Hematopoietic multipotent progenitor cell treated with erythropoietin and hydrocortisone succinate and interleukin-3 and kit ligand, for 15 days (in vitro differentiated cells): ENCODE measurements around the gene PLXNB1.

Experiments
- DNase-seq: peaks from one replicate; pipeline ENCODE4 v3.0.0-alpha.2; 2015; ENCODE audit warnings: low spot score

PLXNB1 gene

GRCh38 chr3:48432411-48433371 lies 2.8 kb upstream of the PLXNB1 start:
- DNase-seq = no peak

- no peak for DNase-seq
These were observed 1.5 kb upstream of the PLXNB1 start for GRCh38 chr3:48431224-48432029.

GRCh38 chr3:48430708-48431101 lies 819 bp upstream of the PLXNB1 start:
- DNase-seq = no peak

DNA sequence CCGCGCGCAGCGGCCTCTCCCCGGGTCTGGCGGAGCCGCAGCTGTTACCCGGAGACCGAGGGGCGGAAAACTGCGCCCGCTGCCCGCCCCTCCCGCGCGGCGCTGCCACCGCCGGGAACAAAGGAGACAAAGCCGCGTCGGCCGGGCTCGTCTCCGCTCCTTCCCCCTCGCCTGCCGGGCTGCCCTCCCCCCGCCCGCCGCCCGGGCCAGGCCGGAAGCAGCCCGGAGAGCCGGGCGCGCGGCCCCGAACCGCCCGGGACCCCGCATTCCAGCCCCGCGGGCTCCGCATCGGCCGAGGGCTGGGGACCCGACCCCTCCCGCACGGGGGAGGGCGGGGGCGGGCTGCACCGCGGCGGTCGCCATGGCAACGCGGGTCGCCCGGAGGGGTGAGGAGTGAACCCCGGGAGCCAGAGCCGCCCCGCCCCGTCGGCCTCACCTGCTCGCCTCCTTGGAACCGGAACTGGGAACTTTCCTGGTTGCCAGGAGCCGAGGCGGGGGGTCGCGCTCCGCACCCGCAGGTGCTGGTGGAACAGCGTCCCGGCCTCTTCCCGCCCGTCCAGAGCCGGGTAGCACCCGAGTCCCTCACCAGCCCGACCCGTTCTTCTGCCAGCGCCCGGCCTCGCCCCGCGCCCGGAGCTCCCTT lies 448 bp downstream of the PLXNB1 start:
- DNase-seq = no peak

DNA sequence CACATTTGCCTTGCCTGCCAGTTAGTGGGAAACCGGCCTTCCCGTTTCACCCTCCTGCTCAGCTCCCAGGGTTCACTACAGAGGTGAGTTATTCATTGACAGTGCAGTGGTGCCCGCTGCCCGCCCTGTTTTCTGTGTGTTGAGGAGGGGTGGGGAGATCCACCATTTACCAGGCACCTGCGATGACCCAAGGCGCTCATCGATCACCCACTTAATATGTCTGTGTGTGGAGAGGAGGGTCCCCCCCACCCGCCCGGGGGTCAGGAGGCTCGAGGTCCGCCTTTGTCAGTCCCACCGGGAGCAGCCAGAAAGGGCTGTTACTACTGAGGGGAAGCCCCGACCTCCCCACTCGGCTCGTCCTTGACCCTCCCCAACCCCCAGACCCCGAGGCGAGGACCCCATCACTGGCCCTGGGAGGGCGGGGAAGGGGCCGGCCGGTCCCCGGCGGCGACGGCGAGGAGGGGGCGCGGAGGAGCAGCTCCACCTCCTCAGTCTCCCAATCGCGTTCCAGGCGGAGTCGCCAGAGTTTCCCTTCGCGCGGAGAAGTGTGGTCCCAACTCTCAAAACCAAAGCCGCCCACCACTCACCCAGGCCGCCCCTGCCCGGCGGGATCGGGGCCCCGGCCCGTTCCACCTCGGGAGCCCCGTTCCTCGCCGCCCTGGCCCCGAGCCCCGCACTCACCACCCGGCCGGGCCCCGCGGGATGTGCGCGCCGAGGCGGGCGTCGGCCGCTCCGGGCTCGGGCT lies 1.1 kb downstream of the PLXNB1 start:
- DNase-seq = no peak

DNA sequence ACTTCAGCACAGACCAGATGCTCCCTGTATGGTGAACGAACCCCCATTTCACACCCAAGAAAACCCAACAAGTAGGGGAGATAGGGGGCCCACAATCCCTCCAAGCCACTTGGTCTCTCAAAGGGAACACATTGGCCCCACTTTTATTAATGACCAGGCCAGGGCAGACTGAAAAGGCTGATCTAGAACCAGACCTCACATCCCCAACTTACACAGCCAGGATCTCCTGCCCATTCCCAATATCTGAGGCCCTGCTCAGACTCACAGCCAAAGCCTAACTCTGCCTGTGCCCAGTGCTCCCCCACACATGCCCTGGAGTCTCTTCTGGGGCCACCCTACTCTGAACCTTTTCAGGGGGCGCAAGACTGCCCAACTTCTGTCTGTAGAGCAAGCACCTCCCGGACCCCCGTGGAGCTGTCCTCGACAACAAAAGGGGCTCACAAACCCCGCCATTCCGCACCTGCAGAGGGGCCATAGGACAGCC lies 1.8 kb downstream of the PLXNB1 start:
- DNase-seq = no peak

- no peak for DNase-seq
These were observed 2.3 kb downstream of the PLXNB1 start for GRCh38 chr3:48427630-48427962.

DNA sequence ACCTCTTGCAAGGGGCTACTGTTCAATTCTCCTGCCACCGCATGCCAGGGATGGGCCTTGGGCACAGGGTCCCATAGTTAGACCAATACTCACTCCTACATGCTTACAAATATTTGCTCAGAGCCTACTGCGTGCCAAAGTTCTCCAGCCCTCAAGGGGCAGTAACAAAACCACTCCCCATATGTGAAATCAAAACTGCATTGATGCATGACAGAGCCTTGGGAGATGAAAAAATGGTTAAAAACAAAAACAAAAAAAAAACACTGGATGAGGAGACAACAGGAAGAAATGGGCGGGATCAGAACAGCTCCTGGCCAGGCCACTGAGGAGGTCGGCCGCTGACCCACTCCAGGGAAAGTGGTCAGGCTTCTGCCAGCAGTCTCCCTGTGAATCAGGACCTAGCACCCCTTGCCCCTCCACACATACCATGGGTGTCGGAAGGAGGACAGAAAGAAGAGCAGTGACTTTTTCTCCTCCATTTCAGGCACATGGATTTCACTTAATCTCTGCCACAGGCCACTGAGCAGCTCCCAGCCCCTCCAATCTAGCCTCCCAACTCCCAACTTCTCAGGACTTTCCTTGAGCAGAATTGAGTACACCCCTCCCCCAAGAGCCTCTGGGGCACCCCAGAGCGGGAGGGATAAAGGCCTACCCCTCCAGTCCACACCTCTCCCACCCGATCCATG lies 2.8 kb downstream of the PLXNB1 start:
- no peak for DNase-seq

GRCh38 chr3:48426401-48426909 lies 3.4 kb downstream of the PLXNB1 start:
- DNase-seq = no peak

DNA sequence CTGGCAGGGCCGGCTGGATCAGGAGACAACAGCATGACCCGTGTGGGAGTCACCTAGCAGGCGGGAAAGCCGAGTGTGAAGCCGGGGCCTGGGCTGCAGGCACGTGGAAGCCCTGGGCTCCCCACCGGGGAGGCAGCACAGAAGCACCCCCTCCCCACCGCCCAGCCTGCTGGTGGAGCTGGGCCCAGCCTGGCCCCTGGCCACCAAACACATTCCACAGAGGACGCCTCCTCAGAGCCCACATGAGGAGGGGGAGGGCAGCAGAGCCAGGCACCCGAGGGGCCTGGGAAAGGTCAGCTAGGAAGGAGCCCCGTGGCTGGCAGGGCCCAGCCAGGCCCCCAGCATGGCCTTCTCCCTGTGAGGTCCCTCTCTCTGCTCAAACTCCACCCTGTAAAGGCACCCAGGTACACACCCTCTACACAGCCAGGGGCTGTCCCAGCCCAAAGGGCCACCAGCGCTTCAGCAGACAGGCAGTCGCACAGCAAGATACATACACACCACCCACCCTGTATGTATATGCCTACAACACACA lies 4.5 kb downstream of the PLXNB1 start:
- no peak for DNase-seq

GRCh38 chr3:48423883-48424695 lies 5.8 kb downstream of the PLXNB1 start:
- no peak for DNase-seq

- no peak for DNase-seq
These were observed 6.5 kb downstream of the PLXNB1 start for GRCh38 chr3:48423241-48423882.

DNA sequence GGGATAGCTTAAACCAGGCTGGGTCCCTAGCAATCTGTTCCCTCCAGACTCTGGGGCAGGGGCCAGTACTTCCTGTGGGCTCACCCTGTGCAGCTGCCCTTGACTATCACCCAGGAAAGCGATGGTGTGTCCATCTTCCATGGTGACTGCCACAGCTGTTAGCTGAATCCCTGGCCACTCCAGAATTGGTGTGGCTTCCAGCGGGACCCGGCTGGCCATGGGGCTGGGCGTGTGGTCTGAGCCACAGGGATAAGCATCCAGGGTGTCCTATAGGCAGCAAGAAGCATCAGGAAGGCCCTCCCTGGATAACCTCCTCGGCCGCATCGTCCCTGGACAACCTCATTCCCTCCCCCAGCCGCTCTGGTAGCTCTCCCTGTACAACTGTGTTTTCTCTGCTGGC lies 7.2 kb downstream of the PLXNB1 start:
- DNase-seq = no peak

DNA sequence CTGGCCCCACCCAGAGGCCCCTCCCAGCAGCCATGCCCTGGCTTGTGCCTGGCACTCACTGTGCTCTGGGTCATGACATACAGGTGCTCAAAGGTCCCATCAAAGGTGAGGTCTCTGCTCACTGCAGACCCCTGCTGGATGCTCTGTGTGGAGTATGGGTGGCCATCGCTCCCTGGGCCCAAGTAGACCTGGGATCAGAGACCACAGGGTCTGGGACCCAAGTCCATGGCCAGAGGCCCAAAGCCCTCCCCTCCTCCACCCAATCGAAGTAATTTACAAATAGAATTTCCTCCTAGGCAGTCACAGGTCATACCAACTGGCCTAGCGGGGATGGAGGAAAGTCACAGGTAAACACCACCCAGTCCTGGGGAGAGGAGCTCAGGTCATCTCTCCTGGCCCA lies 7.6 kb downstream of the PLXNB1 start:
- DNase-seq = no peak

GRCh38 chr3:48420561-48420960 lies 9.3 kb downstream of the PLXNB1 start:
- DNase-seq = no peak

DNA sequence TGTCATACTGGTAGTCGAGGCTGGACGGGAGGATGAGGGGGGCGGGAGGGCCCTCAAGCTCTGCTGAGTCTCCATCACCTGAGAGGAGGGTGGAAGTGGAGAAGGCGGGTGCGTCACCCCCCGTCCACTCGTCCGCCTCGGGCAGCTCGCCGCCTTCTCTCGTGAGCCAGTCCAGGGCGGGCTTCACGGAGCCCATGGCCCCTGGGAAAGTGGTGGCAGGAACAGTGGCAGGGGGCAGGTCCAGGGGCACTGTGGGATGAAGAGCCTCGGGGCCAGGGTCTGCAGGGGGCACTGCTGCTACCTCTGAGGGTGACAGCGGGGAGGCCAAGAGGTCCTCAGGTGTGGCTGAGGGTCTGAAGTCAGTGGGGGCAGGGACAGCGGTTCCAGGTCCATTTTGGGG lies 10.3 kb downstream of the PLXNB1 start:
- DNase-seq = no peak

DNA sequence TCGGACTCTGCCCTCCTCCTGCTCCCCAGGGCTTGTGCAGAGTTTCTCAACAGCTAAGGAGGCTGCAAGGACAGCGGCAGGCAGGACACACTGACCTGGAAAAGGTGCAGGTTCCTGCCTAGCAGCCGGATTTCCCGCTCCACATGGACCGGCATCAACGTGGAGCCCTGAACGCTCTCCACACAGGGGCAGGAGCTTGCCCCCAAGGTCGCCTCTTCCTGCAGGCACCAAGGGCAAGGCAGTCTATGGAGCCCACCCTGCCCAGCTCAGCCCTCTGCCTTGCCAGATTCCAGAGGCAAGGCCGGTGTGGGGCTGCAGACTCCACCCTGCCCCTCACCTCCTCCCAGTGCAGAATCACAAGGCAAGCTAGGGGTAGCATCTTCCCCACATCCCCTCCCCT lies 10.7 kb downstream of the PLXNB1 start:
- DNase-seq = no peak

GRCh38 chr3:48418651-48419050 lies 11.2 kb downstream of the PLXNB1 start:
- DNase-seq = no peak

DNA sequence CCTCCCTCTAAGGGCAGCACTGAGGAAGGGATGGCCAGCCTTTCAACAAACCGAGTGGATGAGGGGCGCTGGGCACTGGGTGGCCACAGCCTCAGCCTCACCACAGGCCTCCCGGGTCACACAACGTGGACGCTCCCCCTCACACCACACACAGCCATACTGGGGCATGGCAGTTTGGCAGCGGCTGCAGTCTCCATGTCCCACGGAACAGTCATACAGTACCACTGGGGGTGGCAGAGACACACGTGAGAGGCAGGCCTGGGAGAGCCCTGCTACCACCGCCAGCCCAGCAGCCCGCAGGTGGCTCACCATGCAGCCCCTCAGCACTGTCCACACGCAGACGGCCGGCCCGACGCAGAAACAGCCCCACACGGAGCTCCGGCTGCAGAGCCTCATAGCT lies 11.7 kb downstream of the PLXNB1 start:
- DNase-seq = no peak
